Measurements from ENCODE around the gene NRDC.
"Not testable (repeated sequence)": the region's sequence is repeated elsewhere in the genome, so short reads cannot be mapped to it uniquely, and the experiment has no call there.

Gene NRDC

DNA sequence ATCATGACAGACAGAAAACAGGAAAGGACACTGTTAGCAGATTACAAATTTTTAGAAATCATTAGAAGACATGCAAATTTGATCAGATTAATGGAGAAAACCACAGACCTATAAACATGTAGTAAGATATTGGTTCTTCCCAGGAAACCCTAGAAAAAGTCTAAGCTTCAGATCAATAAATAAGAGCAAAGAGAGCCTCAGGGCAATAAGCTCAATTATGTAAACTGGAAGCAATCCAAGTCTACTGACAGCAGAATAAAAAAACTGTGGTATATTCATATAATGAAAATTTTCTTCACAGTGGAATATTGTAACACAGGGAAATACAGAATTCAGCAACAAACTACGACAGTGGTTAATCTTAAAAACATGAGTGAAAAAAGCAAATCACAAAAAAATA lies 36.3 kb downstream of the NRDC start:
- DNase-seq (ENCODE audit: low read depth, low spot score): no peak

GRCh38 chr1:51840743-51841461 lies 37.6 kb downstream of the NRDC start:
- DNase-seq (ENCODE audit: low read depth, low spot score): no peak

GRCh38 chr1:51840182-51840581 lies 38.3 kb downstream of the NRDC start:
- no peak for DNase-seq (ENCODE audit: low read depth, low spot score)

- no peak for DNase-seq (ENCODE audit: low read depth, low spot score)
Observed at GRCh38 chr1:51839094-51839493, 39.4 kb downstream of the NRDC start.

GRCh38 chr1:51837243-51837642 lies 41.3 kb downstream of the NRDC start:
- no peak for DNase-seq (ENCODE audit: low read depth, low spot score)

DNA sequence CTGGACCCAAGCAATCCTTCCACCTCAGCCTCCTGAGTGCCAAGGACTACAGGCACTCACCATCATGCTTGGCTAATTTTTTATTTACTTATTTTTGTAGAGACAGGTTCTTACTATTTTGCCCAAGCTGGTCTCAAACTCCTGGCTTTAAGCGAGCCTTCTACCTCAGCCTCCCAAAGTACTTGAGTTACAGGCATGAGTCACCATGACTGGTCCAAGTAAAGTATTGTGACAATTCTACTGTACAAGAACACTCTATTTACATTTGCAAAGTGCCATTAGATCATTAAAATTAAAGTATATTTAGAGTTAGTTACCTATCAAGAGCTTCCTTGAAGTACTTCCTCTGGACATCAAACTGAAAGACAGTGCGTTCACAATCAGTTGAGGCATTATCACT lies 44.8 kb downstream of the NRDC start:
- DNase-seq (ENCODE audit: low read depth, low spot score): no peak

GRCh38 chr1:51829058-51829457 lies 49.5 kb downstream of the NRDC start:
- DNase-seq (ENCODE audit: low read depth, low spot score): no peak

DNA sequence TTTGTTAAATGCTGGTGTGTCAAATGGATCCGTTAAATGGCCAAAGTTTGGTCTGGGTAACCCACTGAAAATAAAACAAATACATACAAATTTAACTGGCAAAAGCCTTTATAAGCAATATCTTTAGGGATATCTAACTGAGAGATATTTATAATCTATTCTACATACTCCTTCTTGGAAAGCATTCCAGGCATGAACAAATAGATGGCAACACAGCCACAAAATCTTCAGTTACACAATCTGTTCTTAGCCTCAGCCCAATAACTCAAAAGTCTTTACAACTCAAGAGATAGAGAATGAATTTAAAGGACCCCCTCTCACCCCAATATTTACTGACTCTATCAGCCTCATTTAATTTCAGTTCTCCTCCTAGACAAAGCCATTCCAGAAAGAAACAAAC lies 58.7 kb downstream of the NRDC start:
- DNase-seq (ENCODE audit: low read depth, low spot score): no peak

- not testable (repeated sequence) for DNase-seq (ENCODE audit: low read depth, low spot score)
Observed at GRCh38 chr1:51819021-51819420, 59.5 kb downstream of the NRDC start.

DNA sequence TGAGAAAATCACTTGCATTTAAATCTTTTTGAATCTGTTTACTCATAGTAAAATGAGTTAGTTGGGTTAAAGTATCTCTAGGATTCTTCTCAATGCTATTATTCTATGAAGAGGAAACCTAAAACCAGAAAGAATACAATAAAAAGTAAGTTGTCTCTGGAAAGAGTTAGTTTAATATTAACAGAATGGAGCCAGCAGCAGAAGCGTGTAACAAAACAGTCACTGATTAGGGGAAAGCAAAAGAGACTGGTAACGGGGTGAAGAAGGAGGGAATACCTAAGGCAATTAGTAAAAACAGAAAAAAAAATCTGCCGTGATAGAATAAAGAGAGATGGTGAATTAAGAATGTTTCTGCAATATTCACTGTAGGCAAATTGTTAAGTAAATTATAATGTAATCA lies 60.0 kb downstream of the NRDC start:
- DNase-seq (ENCODE audit: low read depth, low spot score): no peak

DNA sequence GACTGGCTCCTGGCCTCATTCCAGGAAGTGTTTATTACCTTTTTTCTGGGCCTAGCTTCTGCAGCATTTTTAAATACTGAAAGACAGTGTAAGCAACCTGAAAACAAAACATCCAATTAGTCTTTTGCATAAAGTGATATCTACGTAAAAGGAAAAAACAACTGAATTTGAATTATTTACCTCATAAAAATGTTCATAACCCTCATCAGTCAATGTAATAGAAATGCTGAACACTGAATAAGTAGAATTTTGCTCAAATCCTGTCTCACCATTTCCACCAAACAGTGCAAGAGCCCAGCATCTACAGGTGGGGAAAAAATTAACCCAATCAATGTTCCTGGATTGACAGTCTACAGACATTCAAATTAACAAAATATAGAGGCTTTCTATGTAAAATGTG lies 64.0 kb downstream of the NRDC start:
- no peak for DNase-seq (ENCODE audit: low read depth, low spot score)

DNA sequence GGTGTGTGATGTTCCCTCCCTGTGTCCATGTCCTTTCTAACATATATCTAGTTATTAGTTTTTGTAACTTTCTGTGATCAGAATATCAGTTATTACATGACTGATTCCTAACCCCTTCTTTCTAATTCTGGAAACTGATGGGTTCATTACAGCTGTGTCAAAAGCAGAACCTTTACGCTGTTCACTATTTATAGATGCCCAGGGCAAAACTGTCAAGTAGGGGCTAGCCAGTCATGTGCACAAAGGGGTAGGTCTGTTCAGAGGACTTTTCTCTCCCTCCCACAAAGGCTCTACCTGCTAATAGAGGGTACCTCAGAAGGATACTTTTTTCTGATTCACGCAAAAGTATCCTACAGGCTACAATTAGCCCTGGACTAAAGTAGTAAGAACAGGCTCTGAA lies 79.2 kb downstream of the NRDC start:
- no peak for DNase-seq (ENCODE audit: low read depth, low spot score)

GRCh38 chr1:51794868-51795267 lies 83.7 kb downstream of the NRDC start:
- DNase-seq (ENCODE audit: low read depth, low spot score): no peak

DNA sequence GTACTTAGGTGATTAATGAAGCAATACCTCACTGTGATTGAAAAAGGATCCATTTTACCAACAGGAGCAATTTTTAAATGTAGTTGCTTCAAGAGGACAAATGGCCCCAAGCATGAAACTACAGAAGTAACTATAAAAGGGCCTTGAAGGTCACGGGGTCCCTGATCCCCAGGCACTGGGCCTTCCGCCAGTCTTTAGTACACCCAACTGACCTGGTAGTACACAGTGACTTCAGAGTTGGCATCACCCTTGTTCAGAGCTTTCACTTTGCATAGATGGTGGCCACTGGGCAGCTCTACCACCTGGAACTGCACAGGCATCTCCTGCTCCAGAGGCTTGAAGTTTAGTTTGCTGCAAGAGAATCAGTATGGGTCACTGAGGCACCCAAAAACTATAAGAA lies 84.3 kb downstream of the NRDC start:
- no peak for DNase-seq (ENCODE audit: low read depth, low spot score)

- no peak for DNase-seq (ENCODE audit: low read depth, low spot score)
Observed at GRCh38 chr1:51792864-51793263, 85.7 kb downstream of the NRDC start.

DNA sequence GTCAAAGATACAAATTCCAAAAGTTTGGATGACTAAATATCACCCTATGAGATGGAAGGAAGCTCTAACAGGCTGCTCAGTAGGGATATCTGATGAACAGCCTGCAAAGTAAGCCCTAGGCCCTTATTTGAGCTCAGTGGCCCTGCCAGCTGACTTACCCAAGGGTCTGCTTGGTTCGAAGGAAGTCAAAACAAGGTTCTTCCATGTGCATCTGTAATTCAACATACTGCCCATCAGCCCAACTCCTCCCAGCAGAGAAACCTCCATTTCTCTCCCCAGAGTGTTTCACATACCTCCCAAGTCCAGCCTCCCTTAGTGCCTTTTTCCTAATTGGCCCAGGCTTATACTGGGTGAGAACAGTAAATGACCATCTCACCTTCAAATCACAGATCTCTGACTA lies 86.6 kb downstream of the NRDC start:
- no peak for DNase-seq (ENCODE audit: low read depth, low spot score)

DNA sequence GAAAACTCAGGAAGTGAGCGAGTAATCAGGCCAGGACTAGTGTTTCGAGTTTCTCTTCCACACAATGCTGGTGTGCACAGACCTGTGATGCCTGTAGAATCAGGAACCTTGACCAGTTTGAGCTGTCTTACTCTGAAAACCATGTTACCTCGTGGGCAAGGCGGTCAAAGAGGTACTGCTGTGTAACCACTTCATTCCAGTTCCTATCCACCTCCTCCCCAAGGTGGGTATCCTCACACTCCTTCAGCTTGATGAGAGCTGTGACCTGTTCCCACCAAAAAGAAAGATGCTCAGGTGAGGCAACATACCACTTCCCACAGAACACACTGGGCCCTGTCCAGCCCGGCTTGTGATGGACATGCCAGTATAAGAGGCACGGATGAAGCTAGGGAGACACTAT lies 88.1 kb downstream of the NRDC start:
- DNase-seq (ENCODE audit: low read depth, low spot score): no peak

GRCh38 chr1:51789342-51789741 lies 89.2 kb downstream of the NRDC start:
- DNase-seq (ENCODE audit: low read depth, low spot score): no peak

GRCh38 chr1:51788938-51789337 lies 89.6 kb downstream of the NRDC start:
- DNase-seq (ENCODE audit: low read depth, low spot score): no peak

- DNase-seq (ENCODE audit: low read depth, low spot score): no peak
Observed at GRCh38 chr1:51784997-51785421, 93.5 kb downstream of the NRDC start.

DNA sequence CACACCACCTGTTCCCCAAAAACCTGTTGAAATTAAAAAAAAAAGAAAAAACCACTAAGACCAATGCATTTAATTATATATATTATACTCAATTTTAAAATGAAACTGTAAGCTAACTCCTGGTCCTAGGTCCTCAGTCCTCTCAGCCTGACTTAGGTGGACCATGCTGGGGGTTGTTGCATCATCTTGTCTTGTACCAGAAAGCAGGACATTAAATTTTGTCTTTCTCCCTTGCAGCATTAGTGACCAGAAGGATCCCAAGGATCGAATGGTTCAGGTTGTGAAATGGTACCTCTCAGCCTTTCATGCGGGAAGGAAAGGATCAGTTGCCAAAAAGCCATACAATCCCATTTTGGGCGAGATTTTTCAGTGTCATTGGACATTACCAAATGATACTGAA lies 97.6 kb downstream of the NRDC start:
- no peak for DNase-seq (ENCODE audit: low read depth, low spot score)

DNA sequence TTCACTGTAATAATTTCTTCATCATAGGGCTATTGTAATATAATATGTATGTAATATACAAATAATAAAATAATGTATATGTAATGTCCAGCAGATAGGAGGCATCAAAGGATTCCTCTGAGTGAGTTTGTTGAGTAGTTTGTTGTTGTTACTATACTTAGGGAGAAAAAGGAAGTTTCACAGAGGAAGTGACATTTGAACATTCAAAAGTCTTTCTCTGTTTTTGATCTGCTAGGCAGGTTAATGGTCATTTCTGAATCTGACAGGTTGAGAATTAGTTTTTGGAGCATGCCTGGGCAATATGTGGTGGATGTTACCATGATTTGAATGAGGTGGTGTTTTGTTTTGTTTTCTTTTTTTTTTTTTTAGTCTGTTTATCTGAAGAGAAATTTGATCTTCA lies 102.1 kb downstream of the NRDC start:
- no peak for DNase-seq (ENCODE audit: low read depth, low spot score)

GRCh38 chr1:51768971-51769588 lies 109.4 kb downstream of the NRDC start:
- DNase-seq (ENCODE audit: low read depth, low spot score): no peak

- no peak for DNase-seq (ENCODE audit: low read depth, low spot score)
Observed at GRCh38 chr1:51761351-51761750, 117.2 kb downstream of the NRDC start.

Measured in activated CD4-positive, CD25-positive, alpha-beta regulatory T cell treated with anti-CD3 and anti-CD28 coated beads, Interleukin-2, amount 50 U/mL, for 16 hours (primary cell).